DND-41 (cell line): ENCODE results near the gene FBXO5.

ENCODE experiments used
- CTCF ChIP-seq: IDR thresholded peaks from 2 replicates; pipeline ENCODE4 v1.5.1; 2012; ENCODE audit warnings: borderline replicate concordance, low read length, moderate library complexity, mild to moderate bottlenecking; ENCODE audit not compliant: poor library complexity, severe bottlenecking; ENCODE audit errors: extremely low read depth
- EZH2 ChIP-seq: IDR thresholded peaks from 3 replicates; pipeline ENCODE4 v1.6.1; 2012; ENCODE audit warnings: borderline replicate concordance, low read depth, mild to moderate bottlenecking, moderate library complexity, low read length, inconsistent platforms; ENCODE audit not compliant: severe bottlenecking

GRCh38 chr6:152975204-152975915, 7.5 kb downstream of the FBXO5 start:
- TF ChIP-seq CTCF (no peak), EZH2 (no peak)
